Right ventricle myocardium superior (tissue), 1 donor: ENCODE measurements around the gene ZNRF2. TPM values are rescaled to one million over a fixed set of nuclear protein-coding genes. Genes with fewer than 3 reads are reported as not detected.
"Not testable (repeated sequence)": the region's sequence is repeated elsewhere in the genome, so short reads cannot be mapped to it uniquely, and the experiment has no call there.

ENCODE experiments used
- ATAC-seq: fragments of 200-7000 bp; cut with Tn5 transposase; one replicate; pipeline ENCODE4 v1.9.1; 2020; ENCODE audit warnings: mild to moderate bottlenecking; ENCODE audit not compliant: poor library complexity
- DNase-seq: peaks from one replicate; pipeline ENCODE4 v3.0.0-alpha.2; 2020
- intact Hi-C: fragments of 100-400 bp; cut with DNase I; formaldehyde crosslinking; loops from one replicate; pipeline ENCODE4 v1.11.2; 2022
- total RNA-seq: library from RNA; stranded (reverse); fragmentation: NEBNext Ultra II Directional; extraction: Animal tissue kit (Norgen Biotek cat#: 25700); gene quantifications from one replicate; pipeline ENCODE4 v1.2.1, GENCODE V29; 2021
- donor health status: DM: no; HTN: yes; CAD: no; lungs with severe emphysema.

The ZNRF2 gene
- total RNA-seq, 1 donor from 2014 or later, result 7.2 TPM

DNA sequence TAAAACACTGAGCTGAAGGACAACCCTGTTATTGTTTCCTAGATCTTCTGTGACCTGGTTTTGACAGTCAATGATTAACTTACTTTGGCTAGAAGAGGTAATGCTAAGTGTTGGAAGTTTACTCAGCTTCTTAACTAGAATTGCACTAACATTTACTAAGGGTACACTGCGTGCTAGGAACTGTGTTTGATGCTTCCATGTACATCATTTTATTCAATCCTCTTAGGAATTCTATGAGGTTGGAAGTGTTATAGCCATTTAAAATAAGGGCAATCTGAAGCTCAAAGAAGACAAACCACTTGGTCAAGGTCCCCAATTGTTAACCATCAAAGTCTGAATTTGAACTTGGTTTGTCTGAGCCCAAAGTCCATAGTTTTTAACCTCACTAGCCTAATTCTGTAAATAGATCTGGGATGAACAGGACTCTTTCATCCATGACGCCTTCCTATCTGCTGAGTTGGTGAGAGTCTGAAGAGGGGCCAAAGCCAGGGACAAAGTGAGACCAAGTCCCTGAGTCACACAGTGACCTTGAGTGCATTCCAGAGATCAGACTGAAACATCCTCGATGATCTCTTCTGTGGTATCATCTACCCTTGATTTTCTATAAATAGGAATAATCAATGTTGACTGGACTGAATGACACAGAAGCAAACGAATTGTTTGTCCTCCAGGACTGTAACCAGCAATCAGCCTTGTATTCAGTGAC, 29.2 kb upstream of the ZNRF2 start:
- ATAC-seq (no peak), DNase-seq (no peak)
- intact Hi-C loops, result loop anchor here (10.0 kb wide), 1 partner anchor 80 kb away; no protein-coding TSS in a partner anchor

DNA sequence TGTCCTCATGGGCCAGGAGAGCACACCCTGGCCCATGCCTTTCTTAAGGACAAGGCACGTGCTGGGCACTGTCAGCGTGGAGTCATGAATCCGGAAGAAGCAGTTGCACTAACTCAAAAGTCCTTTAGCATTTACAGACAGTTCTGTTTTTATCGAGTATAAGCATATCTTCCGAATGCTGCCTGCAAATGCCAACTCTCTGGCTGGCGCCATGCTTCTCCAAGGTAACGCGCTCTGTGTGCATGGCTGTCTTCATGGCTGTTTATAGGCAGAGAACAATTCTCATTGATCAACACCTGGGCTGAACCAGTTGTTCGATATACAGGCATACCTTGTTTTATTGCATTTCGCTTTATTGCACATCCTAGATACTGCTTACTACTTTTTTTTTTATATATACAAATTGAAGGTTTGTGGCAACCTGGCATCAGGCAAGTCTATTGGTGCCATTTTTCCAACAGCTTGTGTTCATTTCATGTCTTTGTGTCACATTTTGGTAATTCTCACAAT, 28.0 kb upstream of the ZNRF2 start:
- no peak for DNase-seq
- intact Hi-C loops, result loop anchor here (10.0 kb wide), 1 partner anchor 82 kb away; no protein-coding TSS in a partner anchor
- ATAC-seq, result no peak

DNA sequence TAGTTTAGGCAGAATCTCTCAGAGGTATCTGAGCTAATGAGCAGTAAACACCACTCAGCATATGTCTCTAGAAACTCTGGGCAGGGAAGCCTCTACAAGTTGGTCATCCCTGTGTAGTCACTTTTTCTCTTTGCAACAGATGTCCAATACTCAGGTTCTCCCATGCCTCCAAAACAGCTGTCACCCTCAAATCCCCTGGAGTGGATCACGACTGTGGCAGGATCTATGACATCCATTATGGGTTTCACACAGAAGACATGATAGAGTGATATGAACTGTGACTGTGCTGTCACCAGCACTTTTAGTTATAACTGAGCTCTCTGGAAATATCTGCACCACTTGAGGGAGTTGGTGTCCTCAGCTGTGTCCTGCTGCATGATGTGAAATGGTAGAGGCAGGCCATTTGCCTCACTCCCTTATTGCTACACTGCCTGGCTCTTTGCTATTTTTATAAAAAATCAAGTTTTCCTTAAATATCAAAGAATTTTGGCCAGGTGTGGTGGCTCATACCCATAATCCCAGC, 24.1 kb upstream of the ZNRF2 start:
- no peak for DNase-seq
- intact Hi-C loops, result no loop called here
- peak; percentile 36 for ATAC-seq

DNA sequence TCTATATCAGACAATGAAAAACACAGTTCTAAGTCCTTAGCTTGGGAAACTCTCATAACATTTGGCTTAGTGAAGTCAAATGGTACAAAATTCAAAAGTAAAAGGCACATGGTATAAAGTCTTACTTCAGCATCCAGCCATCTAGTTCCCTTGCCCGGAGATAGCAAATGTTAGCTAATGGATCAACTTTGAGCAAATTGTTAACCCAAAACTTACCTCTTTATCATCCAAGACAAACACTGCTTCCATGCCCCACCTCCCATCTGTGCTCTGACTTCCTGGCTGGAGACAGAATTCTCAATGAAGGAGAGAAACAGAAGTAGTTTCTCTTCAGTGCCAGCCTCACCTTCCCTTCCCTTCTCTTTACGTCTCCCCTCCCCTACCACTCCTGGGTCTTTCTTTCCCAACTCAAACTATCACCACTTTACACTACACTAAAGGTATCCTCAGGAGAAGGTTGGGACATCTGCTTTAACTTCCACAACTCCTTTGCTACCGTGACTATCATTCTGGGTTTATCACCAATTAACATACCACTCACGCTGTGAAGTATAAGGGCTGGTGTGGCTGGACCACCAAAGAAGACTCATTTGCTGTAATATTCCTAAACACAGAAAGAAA, 21.2 kb upstream of the ZNRF2 start:
- intact Hi-C loops, result no loop called here
- DNase-seq, result no peak
- no peak for ATAC-seq

DNA sequence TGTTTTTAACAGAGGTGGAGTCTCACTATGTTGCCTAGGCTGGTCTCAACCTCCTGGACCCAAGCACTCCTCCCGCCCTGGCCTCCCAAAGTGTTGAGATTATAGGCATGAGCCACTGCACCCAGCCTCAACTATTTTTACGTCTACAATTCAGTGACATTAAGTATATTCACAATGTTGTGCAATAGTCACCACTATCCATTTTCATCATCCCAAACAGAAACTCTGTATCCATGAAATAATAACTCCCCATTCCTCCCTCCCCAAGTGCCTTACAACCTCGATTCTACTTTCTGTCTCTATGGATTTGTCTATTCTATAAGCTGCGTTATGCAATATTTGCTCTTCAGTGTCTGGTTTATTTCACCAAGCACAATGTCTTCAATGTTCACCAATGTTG, 20.3 kb upstream of the ZNRF2 start:
- intact Hi-C loops, result no loop called here
- DNase-seq (no peak), ATAC-seq (no peak)

DNA sequence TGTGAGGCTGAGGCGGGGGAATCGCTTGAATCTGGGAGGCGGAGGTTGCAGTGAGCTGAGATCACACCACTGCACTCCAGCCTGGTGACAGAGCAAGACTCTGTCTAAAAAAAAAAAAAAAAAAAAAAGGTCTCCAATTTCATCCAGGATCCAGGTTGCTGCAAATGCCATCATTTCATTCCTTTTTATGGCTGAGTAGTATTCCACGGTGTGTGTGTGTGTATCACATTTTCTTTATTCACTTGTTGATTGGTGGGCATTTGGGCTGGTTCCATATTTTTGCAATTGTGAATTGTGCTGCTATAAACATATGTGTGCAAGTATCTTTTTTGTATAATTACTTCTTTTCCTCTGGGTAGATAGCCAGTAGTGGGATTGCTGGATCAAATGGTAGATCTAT, 19.2 kb upstream of the ZNRF2 start:
- DNase-seq, ATAC-seq, intact Hi-C loops: not testable (repeated sequence)

DNA sequence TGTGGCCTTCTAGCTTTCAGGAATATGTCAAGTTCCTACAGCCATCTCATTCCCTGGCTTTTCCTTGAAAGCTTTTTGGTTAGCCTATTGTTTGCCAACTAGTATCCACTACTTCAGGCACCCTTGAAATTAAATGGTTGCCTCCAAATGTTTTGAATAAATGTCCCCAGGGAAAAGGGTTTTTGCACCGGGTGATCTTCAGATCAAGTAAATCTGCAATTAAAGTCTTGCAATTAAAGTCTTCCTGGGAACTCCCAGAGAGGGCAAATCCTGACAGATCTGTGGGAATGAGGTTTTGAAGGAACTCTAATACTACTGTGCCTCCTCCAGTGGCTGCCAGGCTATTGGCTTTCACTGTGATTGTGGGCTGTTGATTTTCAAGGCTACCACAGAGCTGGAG, 17.7 kb upstream of the ZNRF2 start:
- DNase-seq (no peak), ATAC-seq (no peak)
- intact Hi-C loops, result no loop called here

DNA sequence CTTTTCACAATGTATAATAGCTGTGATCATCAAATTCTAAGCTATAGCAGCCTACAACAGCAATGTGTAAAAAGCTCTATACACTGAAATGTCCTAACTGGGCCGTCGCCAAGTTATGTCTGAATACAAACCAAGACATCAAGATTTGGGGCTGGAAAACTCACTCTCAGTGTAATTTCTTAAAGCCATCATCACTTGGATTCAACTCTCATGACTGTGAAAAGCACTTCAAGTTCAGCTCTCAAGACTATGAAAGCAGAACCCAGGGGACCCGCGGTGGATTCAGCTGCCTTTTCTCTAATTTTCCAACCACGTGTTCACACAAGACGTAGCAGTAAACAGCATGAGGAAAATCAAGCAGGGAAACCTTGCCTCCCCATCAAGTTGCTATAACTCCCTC, 15.8 kb upstream of the ZNRF2 start:
- DNase-seq, result no peak
- intact Hi-C loops, result no loop called here

DNA sequence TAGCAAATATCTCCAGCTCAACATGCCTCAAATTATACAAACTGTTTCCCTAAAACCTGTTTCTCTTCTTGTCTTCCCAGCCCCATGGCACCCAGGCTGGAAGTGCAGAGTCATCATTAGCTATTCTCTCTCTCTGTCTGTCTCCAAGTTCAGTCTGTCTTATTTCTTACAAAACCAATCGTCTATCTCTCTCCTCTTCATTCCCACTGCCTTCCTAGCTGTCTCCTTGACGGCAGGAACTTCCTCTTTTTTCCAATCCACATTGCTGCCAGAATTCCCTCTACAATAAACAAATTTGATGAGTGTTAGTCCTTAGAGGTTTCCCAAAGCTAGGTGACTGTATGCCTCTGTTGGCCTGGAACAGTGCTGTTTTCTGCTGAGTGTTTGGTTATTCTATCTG, 14.9 kb upstream of the ZNRF2 start:
- ATAC-seq (no peak), DNase-seq (no peak)
- intact Hi-C loops, result no loop called here

More for the DNA sequence above, 15.8 kb upstream of the ZNRF2 start:
- no peak for ATAC-seq

DNA sequence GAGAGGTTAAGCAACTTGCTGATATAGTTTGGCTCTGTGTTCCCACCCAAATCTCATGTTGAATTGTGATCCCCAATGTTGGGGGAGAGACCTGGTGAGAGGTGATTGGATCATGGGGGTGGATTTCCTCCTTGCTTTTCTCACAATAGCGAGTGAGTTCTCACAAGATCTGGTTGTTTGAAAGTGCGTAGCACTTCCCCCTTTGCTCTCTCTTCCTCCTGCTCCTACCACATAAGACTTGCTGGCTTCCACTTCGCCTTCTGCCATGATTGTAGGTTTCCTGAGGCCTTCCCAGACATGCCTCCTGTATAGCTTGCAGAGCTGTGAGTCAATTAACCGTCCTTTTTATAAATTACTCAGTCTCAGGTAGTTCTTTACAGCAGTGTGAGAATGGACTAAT, 13.5 kb upstream of the ZNRF2 start:
- intact Hi-C loops, result no loop called here
- no peak for ATAC-seq
- no peak for DNase-seq

DNA sequence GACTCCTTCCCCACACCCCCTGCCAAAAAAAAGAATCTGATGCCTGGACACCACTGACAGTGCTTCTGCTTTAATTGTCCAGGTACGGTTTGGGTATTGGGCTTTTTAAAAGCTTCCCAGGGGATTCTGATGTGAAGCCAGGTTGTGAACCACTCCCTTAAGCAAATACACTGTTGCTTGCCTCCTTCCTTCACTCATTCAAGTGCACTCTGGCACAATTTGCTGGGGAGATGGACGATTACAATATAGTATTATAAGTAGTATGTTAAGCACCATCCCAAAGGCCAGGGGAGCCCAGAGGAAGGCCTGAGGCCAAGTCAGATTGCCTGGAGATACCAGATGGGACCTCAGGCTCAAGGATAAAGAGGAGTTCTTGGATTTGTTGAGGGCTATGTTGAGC, 12.3 kb upstream of the ZNRF2 start:
- intact Hi-C loops, result no loop called here
- ATAC-seq (no peak), DNase-seq (no peak)

DNA sequence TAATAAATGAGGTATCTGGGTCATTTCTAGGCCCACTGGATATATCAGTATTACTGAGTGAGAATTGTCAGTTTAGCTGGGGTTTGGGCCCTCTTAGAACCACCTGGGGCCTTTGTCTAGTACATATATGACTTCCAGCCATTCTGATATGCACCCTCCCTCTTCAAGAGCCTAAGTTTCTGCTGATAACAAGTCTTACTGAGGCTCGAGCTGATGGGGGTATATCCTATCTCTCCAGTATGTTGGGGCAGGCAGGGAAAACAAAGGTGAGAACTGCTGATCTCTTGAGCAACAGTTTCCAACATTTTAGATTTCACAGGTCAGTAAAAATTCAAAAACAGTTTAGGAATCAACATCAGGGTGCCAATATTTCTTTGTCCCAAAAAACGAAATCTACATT, 10.8 kb upstream of the ZNRF2 start:
- intact Hi-C loops, result no loop called here
- no peak for ATAC-seq
- DNase-seq, result no peak

DNA sequence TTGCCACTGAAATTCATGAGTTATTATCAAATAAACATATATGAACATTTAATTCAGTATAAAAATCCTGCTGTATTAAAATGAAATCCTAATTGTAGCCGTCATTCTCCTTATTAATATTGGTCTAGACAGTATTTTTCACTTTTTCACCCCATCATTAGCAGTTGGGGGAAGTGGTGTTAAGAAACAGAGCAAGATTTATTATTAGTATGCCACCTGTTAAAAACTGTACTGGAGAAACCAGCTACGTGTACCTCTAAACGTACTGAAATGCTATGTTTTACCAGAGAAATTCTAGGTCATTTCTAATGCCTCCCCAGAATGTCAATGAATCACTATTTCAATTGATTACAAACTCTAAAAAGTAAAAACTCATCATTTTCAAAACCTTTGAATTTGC, 9.8 kb upstream of the ZNRF2 start:
- intact Hi-C loops, result loop anchor here (5.0 kb wide), 1 partner anchor 288 kb away; no protein-coding TSS in a partner anchor
- DNase-seq (no peak), ATAC-seq (no peak)

DNA sequence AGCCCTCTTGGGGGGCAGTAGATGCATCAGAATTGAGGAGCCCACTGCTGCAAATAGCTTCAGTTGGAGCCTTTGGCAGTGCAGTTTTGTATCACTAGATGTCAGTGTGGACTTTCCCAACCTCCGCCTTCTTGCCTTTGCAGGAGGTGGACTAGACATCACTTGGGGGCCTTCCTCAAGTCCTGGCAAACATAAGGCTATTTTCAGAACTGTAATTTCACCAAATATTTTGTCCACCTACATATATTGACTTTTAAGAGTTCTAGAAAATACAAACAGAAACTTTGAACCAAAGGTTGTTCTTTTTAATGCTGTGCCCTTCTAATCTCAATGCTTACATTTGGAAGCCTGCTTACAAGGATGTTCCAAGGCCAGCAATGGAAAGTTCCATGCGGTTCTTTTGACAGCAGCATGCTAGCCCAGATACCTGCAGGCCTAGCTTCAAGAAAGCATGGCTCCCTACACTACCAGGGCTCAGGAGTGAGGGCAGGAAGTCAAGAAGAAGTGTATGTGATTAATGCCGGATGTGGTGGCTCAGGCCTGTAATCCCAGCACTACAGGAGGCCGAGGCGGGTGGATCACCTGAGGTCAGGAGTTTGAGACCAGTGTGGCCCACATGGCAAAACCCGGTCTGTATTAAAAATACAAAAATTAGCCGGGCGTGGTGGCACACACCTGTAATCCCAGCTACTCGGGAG, 8.0 kb upstream of the ZNRF2 start:
- intact Hi-C loops, result loop anchor here (5.0 kb wide), 1 partner anchor 286 kb away; no protein-coding TSS in a partner anchor
- no peak for DNase-seq
- peak; percentile 76 for ATAC-seq

DNA sequence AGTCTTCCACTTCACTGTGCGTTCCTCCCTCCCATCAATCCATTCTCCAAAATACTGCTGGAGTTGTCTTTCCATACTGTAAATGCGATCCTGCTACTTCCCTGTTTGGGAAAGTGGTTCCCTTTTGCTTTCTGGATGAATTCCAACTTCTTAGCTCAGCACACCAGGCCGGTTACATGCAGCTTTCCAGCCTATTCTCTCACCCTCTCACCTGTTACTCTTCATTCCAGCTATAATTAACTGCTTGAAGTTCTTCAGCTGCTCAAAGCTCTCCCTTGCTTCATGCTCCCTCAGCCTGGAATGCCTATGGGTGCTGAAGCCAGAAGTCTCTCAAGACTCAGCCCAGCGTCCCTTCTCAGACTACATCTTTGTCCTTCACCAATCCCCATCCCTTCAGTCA, 6.0 kb upstream of the ZNRF2 start:
- DNase-seq, result no peak
- peak; percentile 36 for ATAC-seq
- intact Hi-C loops, result loop anchor here (5.0 kb wide), 1 partner anchor 284 kb away; no protein-coding TSS in a partner anchor

DNA sequence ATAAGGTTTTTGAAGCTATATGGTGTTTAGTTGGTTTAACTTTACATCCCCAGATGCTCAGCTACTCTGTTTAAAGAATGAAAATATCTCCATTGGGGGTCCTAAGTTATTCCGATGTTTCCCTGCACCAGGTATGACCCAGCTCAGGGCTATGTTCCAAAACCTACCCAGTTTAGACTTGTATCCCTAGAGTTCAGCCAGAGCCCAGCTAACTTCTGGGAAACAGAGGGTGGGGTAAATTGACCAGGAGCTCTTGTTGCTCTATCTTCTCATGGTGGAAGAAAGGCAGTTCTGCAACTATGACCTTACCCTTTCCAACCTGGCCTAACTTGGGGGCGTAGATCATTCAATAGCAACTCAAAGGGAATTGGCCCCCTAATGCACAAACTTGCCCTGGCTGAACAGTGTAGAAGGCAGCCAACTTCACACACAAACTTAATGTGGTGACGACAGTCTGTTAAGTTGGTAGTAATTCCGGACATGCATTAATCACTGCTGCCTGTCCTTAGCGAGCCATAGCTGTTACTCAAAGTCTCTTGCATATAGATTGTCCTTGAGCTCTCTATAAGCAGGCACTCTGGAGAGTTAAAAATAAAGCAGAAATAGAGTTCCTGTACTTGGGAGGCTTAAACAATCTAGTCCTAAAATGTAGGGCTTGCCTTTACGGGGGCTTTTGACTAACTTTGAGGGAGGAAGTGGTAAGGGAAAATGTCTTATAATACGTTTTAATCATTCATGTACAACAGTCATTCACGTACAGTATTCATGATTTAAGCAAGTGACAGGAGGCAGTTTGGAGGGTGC, 5.3 kb upstream of the ZNRF2 start:
- ATAC-seq, result no peak
- intact Hi-C loops, result loop anchor here (5.0 kb wide), 1 partner anchor 283 kb away; no protein-coding TSS in a partner anchor
- DNase-seq, result no peak

DNA sequence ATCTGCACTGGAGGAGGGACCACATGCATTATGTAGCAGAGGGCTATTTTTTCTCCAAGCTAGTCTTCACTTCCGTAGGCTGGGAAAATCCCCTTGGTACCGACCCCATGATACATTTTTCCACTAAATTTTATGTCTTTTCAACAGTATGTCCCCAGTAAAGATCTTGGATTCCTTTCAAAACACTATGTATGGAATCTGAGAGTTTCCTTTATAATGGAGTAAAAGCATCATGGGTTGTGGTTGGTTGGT, 4.8 kb upstream of the ZNRF2 start:
- ATAC-seq, result no peak
- intact Hi-C loops, result loop anchor here (5.0 kb wide), 1 partner anchor 283 kb away; no protein-coding TSS in a partner anchor
- no peak for DNase-seq

DNA sequence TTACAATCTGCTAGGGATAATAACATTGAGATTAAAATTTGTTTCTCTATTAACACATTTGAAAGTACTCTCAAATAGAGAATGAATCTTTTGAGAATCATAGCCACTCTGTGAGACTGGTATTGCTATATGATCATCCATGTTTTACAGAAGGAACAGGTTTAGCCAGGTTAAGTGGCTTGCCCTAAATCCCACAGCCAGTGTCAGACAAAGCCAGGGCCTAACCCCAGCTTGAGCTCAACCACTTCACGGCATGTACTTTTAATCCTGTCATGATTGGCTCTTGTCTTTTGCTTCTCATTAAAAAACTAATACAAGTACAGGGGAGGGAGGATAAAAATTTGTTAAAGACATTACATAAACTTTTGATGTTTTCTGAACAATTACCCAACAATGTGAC, 3.8 kb upstream of the ZNRF2 start:
- intact Hi-C loops, result loop anchor here (5.0 kb wide), 1 partner anchor 132 kb away; no protein-coding TSS in a partner anchor
- ATAC-seq (no peak), DNase-seq (no peak)

DNA sequence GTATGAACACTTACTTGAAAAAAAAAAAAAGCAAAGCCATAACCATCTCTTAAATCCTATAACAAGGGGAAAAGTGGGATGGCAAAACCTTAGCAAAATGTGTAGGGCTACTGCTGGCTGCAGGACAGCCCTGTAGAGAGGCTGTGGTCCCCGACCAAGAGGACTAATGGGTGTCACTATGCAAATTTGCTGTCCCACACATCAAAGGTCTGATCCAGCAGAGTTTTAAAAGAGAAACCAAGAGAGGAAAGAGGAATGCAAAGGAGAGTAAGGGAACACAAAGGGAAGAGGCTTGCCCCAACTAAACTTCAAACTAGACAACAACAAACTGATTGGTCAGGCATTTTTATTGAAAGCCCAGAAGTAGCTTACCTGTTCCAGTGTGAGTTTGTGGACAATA, 3.1 kb upstream of the ZNRF2 start:
- intact Hi-C loops, result loop anchor here (5.0 kb wide), 1 partner anchor 131 kb away; no protein-coding TSS in a partner anchor
- DNase-seq, result no peak
- no peak for ATAC-seq
